ENCODE measurements around the gene SMCO4. TPM values are rescaled to one million over a fixed set of nuclear protein-coding genes. Genes with fewer than 3 reads are reported as not detected.

SMCO4 gene
- total and polyA plus RNA-seq, 2 experiments from 2014 or later, result 42.2 to 49.0 TPM

DNA sequence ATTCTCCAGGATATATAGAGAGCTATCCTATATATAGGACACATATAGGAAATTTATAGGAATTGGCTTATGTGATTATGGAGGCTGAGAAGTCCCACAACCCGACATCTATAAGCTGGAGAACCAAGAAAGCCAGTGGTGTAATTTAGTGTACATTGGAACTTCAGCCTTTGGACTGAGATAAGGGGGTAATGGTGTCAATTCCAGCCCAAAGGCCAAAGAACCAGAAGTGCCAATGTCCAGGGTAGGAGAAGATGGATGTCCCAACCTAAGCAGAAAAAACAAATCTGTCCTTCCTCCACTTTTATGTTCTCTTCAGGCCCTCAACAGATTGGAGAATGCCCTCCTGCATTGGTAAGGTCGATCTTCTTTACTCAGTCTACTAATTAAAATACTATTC, 25.5 kb upstream of the SMCO4 start:
- no peak overlapping the region for H3K4me3 Mint-ChIP-seq
- no peak overlapping the region for H3K27ac Mint-ChIP-seq
- TF ChIP-seq ZNF114 (CRISPR knock-in tag; IDR thresholded peaks at IDR 0.05), result no peak
- TF ChIP-seq REST (IDR thresholded peaks at IDR 0.05; ENCODE audit: unreplicated experiment), result no peak
- TF ChIP-seq STAT1 (IDR thresholded peaks at IDR 0.05; ENCODE audit: unreplicated experiment), result no peak
- no peak for TF ChIP-seq CREB1 (CRISPR knock-in tag; IDR thresholded peaks at IDR 0.05; ENCODE audit: low read depth)
- TF ChIP-seq EZH2 (IDR thresholded peaks at IDR 0.05; ENCODE audit: low read depth, unreplicated experiment), result no peak
- TF ChIP-seq, protein P1, sequence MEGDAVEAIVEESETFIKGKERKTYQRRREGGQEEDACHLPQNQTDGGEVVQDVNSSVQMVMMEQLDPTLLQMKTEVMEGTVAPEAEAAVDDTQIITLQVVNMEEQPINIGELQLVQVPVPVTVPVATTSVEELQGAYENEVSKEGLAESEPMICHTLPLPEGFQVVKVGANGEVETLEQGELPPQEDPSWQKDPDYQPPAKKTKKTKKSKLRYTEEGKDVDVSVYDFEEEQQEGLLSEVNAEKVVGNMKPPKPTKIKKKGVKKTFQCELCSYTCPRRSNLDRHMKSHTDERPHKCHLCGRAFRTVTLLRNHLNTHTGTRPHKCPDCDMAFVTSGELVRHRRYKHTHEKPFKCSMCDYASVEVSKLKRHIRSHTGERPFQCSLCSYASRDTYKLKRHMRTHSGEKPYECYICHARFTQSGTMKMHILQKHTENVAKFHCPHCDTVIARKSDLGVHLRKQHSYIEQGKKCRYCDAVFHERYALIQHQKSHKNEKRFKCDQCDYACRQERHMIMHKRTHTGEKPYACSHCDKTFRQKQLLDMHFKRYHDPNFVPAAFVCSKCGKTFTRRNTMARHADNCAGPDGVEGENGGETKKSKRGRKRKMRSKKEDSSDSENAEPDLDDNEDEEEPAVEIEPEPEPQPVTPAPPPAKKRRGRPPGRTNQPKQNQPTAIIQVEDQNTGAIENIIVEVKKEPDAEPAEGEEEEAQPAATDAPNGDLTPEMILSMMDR (conservative IDR thresholded peaks at IDR 0.05; ENCODE audit: low read depth in 2 of 2), result no peak
- no peak for TF ChIP-seq ZNF331 (CRISPR knock-in tag; IDR thresholded peaks at IDR 0.05; ENCODE audit: low read depth)
- TF ChIP-seq, protein P2, sequence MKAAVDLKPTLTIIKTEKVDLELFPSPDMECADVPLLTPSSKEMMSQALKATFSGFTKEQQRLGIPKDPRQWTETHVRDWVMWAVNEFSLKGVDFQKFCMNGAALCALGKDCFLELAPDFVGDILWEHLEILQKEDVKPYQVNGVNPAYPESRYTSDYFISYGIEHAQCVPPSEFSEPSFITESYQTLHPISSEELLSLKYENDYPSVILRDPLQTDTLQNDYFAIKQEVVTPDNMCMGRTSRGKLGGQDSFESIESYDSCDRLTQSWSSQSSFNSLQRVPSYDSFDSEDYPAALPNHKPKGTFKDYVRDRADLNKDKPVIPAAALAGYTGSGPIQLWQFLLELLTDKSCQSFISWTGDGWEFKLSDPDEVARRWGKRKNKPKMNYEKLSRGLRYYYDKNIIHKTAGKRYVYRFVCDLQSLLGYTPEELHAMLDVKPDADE (IDR thresholded peaks at IDR 0.05), result no peak
- no peak for TF ChIP-seq EZH2phosphoT487 (IDR thresholded peaks at IDR 0.05; ENCODE audit: unreplicated experiment)
- no peak for TF ChIP-seq JUNB (IDR thresholded peaks at IDR 0.05; ENCODE audit: unreplicated experiment)
- H3K4me3 ChIP-seq, result no peak overlapping the region
- H3K36me3 ChIP-seq (ENCODE audit: insufficient read depth), result no peaks in the 10 kb centered on the region
- H3K36me3 Mint-ChIP-seq (ENCODE audit: low read depth), result no peaks in the 10 kb centered on the region
- no peak overlapping the region for H2AFZ ChIP-seq
- DNase-seq (ENCODE audit: low spot score) (no peak), ATAC-seq (no peak)
- H4K20me1 ChIP-seq (replicated peaks; ENCODE audit: insufficient read depth), result no peaks in the 10 kb centered on the region
- no peaks in the 10 kb centered on the region for H3K9me2 ChIP-seq (ENCODE audit: insufficient read depth)
- no peaks in the 10 kb centered on the region for H3F3A ChIP-seq (replicated peaks; ENCODE audit: low read depth)
- H3K27me3 Mint-ChIP-seq (ENCODE audit: insufficient read depth, low read depth, poor library complexity), result no peaks in the 10 kb centered on the region
- no peaks in the 10 kb centered on the region for H3K9me3 Mint-ChIP-seq
- no peaks in the 10 kb centered on the region for H3K27me3 ChIP-seq (ENCODE audit: insufficient read depth)
- no peaks in the 10 kb centered on the region for H3K4me1 ChIP-seq (ENCODE audit: insufficient read depth)
- no peaks in the 10 kb centered on the region for H3K79me2 ChIP-seq (replicated peaks; ENCODE audit: insufficient read depth)
- no peak overlapping the region for H3K27ac ChIP-seq (ENCODE audit: low read depth)
- peaks cover 7% of the 10 kb centered on the region; the same call in 2 of the 3 replicates for H3K4me1 Mint-ChIP-seq
- H3K4me2 ChIP-seq, result no peak overlapping the region

Data from GM23338 (cell line).